HG03342 (cell line): Measurements from ENCODE around the gene NUMB.

ENCODE experiments used
- ATAC-seq: cut with Tn5 transposase; IDR thresholded peaks from one replicate; pipeline ENCODE4 v1.9.1; 2021; ENCODE audit warnings: mild to moderate bottlenecking, moderate library complexity; ENCODE audit not compliant: unreplicated experiment

Gene NUMB

GRCh38 chr14:73234586-73235394 lies 223.6 kb downstream of the NUMB start:
- no peak for ATAC-seq

GRCh38 chr14:73234029-73234428 lies 224.3 kb downstream of the NUMB start:
- no peak for ATAC-seq

- no peak for ATAC-seq
Measured at GRCh38 chr14:73233564-73233963, 224.8 kb downstream of the NUMB start.

DNA sequence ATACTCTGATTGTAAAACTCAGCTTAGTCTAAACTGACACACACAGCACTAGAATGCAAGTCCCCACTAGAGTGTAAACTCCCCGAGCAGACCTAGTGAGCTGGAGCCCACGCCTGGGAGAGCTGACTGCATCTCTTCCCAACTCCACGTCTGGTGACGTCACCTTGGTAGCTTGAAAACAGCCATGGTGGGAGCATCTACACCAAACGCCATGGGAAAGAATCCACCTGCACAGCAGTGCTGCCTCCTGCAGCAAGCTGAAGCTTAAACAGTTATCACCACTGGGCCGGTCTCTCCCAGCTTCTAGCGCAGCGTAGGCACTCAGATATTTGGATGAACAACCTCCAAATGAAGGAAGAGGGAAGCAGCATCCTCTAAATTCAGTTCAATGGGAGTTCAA lies 225.4 kb downstream of the NUMB start:
- no peak for ATAC-seq

DNA sequence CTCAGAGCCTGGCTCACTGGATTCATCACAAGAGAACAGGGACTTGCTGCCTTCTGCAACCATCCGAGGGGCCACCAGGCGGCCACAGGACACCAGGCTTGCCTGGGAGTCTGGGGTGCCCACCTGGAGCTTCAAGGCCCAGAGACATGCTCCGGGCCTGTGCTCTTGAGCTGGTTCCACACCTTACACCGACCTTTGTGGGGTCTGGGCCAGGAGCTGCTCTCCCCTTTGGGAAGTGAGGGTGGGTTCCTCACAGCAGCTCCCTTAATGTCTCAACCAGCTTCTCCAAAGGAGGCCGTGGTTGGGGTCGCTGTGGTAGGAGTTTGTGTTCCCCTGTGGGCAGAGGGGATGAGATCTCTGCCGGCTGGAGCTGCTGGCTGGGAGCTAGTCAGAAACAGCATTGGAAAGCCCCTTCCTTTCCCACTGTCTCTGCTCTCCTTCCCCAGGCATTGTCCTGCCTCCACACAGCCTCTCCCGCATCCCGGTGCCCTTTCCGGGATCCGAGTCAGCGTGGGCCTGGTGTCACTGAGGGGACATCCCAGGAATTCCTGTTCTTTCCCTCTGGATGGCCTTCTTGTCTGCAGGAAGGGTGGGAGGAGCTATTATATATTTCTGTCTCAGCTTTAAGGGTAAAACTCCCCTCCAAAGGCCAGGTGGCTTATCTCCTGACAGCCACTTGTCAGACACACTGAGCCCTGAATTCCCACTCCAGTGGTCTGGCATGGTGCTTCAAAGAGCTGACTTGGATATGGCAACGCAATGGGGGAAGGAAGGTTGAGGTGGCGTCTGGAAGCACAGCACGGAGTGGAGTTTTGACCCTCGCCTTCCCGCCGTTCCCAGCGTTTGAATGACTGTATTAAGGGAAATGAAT lies 226.1 kb downstream of the NUMB start:
- no peak for ATAC-seq

- no peak for ATAC-seq
Measured at GRCh38 chr14:73230051-73230450, 228.3 kb downstream of the NUMB start.

DNA sequence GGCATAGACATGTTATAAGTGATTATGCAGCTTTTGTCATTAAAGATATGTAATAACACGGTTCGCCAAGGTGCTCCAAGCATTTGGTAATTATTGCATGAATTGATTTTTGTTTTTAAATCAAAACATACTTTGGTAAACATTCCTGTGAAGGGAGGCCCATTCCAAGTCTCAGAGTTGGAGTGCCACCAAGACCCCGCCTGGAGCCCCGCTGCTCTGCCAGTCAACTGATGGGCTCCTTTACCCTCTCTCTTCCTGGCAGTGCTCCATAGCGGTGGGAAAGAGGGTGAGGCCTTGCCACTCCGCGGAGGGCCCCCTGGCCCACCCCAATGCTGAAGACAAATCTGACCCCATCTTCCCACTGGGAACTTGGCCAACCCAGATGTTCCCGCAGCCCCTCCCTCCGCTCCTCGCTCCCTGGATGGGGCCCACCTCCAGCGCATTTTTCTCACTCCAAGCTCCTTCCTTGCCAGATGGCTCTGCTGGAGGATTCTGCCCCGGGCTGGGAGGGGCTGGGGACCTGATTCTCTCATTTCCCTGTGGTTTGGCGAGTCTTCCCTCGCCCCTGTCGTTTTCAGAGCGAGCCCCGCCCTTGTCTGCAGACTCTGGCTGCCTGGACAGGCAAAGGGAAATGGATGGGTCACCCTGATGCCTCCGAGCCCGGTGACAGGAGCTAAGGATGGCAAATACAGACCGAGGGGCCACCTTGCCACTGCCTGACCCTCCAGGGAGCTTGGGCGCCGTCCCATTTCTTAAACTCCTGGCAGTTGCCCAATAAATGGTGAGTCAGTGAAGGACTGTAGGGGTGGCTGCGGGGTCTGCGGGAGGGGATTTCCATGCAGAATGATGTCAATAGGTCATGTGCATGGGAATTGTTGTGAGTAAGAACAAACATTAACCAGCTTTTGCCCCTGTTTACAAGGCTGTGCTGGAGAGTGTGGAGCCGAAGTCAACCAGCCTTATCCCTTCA lies 230.2 kb downstream of the NUMB start:
- ATAC-seq: no peak

DNA sequence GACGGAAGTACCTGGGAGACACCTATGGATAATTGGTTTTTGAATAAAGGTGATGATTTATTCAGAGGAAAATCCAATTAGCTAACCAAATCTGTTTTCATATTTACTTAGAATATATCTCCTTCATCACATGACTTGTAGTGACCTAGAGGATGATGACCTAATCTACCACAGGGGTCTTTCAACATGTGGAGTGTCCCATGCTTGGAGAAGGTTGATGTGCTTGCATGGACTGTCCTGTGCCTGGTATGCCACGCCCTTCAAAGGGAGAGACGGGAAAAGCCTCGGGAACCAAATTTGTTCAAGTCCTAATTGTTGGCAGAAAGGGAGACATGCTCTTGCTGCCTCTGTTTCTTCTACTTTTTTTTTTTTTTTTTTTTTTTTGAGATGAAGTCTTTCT lies 232.8 kb downstream of the NUMB start:
- ATAC-seq: no peak
